NCI-H2107 (cell line): Measurements from ENCODE around the gene CD96.

ENCODE experiments used
- DNase-seq: peaks from one replicate; lab custom pipeline; 2025; lab: John Stamatoyannopoulos, UW

The CD96 gene

GRCh38 chr3:111594781-111595180 is 52.8 kb downstream of the CD96 start:
- no peak for DNase-seq

- no peak for DNase-seq
Observed at GRCh38 chr3:111595232-111595631, 53.2 kb downstream of the CD96 start, which contains the start of gene ZBED2. ZBED2 (minus strand) TSS chr3:111595346; CDS start chr3:111594201, 1,145 bp downstream.

- DNase-seq = no peak
Observed at GRCh38 chr3:111596328-111596727, 54.3 kb downstream of the CD96 start.

GRCh38 chr3:111598139-111598538 is 56.1 kb downstream of the CD96 start:
- no peak for DNase-seq

GRCh38 chr3:111598552-111598951 is 56.6 kb downstream of the CD96 start:
- no peak for DNase-seq

GRCh38 chr3:111601810-111602209 is 59.8 kb downstream of the CD96 start:
- DNase-seq = no peak

- no peak for DNase-seq
Observed at GRCh38 chr3:111603679-111604078, 61.7 kb downstream of the CD96 start.

GRCh38 chr3:111604119-111604518 is 62.1 kb downstream of the CD96 start:
- DNase-seq = no peak

GRCh38 chr3:111605018-111605417 is 63.0 kb downstream of the CD96 start:
- DNase-seq = no peak

GRCh38 chr3:111605493-111605892 is 63.5 kb downstream of the CD96 start:
- DNase-seq = no peak

- no peak for DNase-seq
Observed at GRCh38 chr3:111607240-111607920, 65.4 kb downstream of the CD96 start.

GRCh38 chr3:111608383-111608782 is 66.4 kb downstream of the CD96 start:
- DNase-seq = no peak

- no peak for DNase-seq
Observed at GRCh38 chr3:111609700-111610099, 67.7 kb downstream of the CD96 start.

- no peak for DNase-seq
Observed at GRCh38 chr3:111610189-111610588, 68.2 kb downstream of the CD96 start.

GRCh38 chr3:111610612-111611054 is 68.6 kb downstream of the CD96 start:
- no peak for DNase-seq

- DNase-seq = no peak
Observed at GRCh38 chr3:111613294-111613693, 71.3 kb downstream of the CD96 start.

GRCh38 chr3:111615880-111616279 is 73.9 kb downstream of the CD96 start:
- no peak for DNase-seq

- DNase-seq = no peak
Observed at GRCh38 chr3:111616417-111617105, 74.6 kb downstream of the CD96 start.

- DNase-seq = no peak
Observed at GRCh38 chr3:111617406-111617805, 75.4 kb downstream of the CD96 start.

- no peak for DNase-seq
Observed at GRCh38 chr3:111617912-111618601, 76.1 kb downstream of the CD96 start.

GRCh38 chr3:111618945-111619344 is 76.9 kb downstream of the CD96 start:
- no peak for DNase-seq

GRCh38 chr3:111619833-111620232 is 77.8 kb downstream of the CD96 start:
- no peak for DNase-seq

GRCh38 chr3:111621535-111621934 is 79.5 kb downstream of the CD96 start:
- no peak for DNase-seq
